GM23338 (cell line): ENCODE data around the gene ALDH1B1. TPM values are rescaled to one million over a fixed set of nuclear protein-coding genes. Genes with fewer than 3 reads are reported as not detected.

Source experiments
- ATAC-seq: fragments of 200-7000 bp; cut with Tn5 transposase; 3 replicates; pipeline ENCODE4 v1.9.1; 2020
- DNase-seq: peaks from one replicate; pipeline ENCODE4 v3.0.0-alpha.2; 2015; ENCODE audit warnings: low spot score
- H2AFZ ChIP-seq: fragments of 200-600 bp; sonication (generic); 2 replicates; pipeline ENCODE4 v1.8.0; 2016; ENCODE audit warnings: antibody characterized with exemption, mild to moderate bottlenecking, moderate library complexity
- H3F3A ChIP-seq: fragments of 200-600 bp; sonication (generic); replicated peaks from 2 replicates; pipeline ENCODE4 v1.8.0; 2017; ENCODE audit warnings: antibody characterized with exemption, mixed run types, low read depth
- H3K27ac ChIP-seq: fragments of 200-600 bp; sonication (generic); 2 replicates; pipeline ENCODE4 v1.6.1; 2016; ENCODE audit warnings: low read depth
- H3K27me3 ChIP-seq: fragments of 200-600 bp; sonication (generic); 2 replicates; pipeline ENCODE4 v1.8.0; 2016; ENCODE audit warnings: mild to moderate bottlenecking, mixed run types, moderate library complexity; ENCODE audit not compliant: insufficient read depth
- H3K36me3 ChIP-seq: fragments of 200-600 bp; sonication (generic); 2 replicates; pipeline ENCODE4 v1.8.0; 2016; ENCODE audit warnings: mild to moderate bottlenecking; ENCODE audit not compliant: insufficient read depth
- H3K4me1 ChIP-seq: fragments of 200-600 bp; sonication (generic); 2 replicates; pipeline ENCODE4 v1.8.0; 2016; ENCODE audit warnings: mild to moderate bottlenecking, moderate library complexity; ENCODE audit not compliant: insufficient read depth
- H3K4me2 ChIP-seq: fragments of 200-600 bp; sonication (generic); 2 replicates; pipeline ENCODE4 v1.7.1; 2017; ENCODE audit warnings: mixed run types
- H3K4me3 ChIP-seq: fragments of 200-600 bp; sonication (generic); 2 replicates; pipeline ENCODE4 v1.6.1; 2016; ENCODE audit warnings: mixed run types
- H3K79me2 ChIP-seq: fragments of 200-600 bp; sonication (generic); replicated peaks from 2 replicates; pipeline ENCODE4 v1.8.0; 2017; ENCODE audit warnings: mild to moderate bottlenecking; ENCODE audit not compliant: insufficient read depth
- H3K9me2 ChIP-seq: fragments of 200-600 bp; sonication (generic); 2 replicates; pipeline ENCODE4 v1.8.0; 2017; ENCODE audit not compliant: insufficient read depth
- H4K20me1 ChIP-seq: fragments of 200-600 bp; sonication (generic); replicated peaks from 2 replicates; pipeline ENCODE4 v1.8.0; 2017; ENCODE audit warnings: mild to moderate bottlenecking; ENCODE audit not compliant: insufficient read depth
- H3K27ac Mint-ChIP-seq: 2 replicates; pipeline ENCODE4 v1.8.0; 2020; ENCODE audit warnings: inconsistent platforms, mild to moderate bottlenecking, moderate library complexity, mixed read lengths
- H3K27me3 Mint-ChIP-seq: 3 replicates; pipeline ENCODE4 v1.8.0; 2022; ENCODE audit warnings: low read depth, mild to moderate bottlenecking, moderate library complexity, mixed read lengths, inconsistent platforms; ENCODE audit not compliant: insufficient read depth, poor library complexity
- H3K36me3 Mint-ChIP-seq: 3 replicates; pipeline ENCODE4 v1.8.0; 2021; ENCODE audit warnings: low read depth, mild to moderate bottlenecking, inconsistent platforms, moderate library complexity, mixed read lengths
- H3K4me1 Mint-ChIP-seq: 3 replicates; pipeline ENCODE4 v1.8.0; 2020; ENCODE audit warnings: mild to moderate bottlenecking, inconsistent platforms, mixed read lengths
- H3K4me3 Mint-ChIP-seq: 3 replicates; pipeline ENCODE4 v1.8.0; 2021; ENCODE audit warnings: moderate library complexity, mild to moderate bottlenecking, inconsistent platforms, mixed read lengths
- H3K9me3 Mint-ChIP-seq: 3 replicates; pipeline ENCODE4 v1.8.0; 2020; ENCODE audit warnings: moderate library complexity, mild to moderate bottlenecking, inconsistent platforms, mixed read lengths
- CREB1 ChIP-seq: fragments of 250-450 bp; sonication (Bioruptor Pico); IDR thresholded peaks from 2 replicates; pipeline ENCODE4 v1.5.0; 2020; ENCODE audit warnings: low read depth, mild to moderate bottlenecking, moderate library complexity
- ETS1 ChIP-seq: IDR thresholded peaks from 2 replicates; pipeline ENCODE4 v1.6.1; 2016; ENCODE audit warnings: antibody characterized with exemption
- EZH2 ChIP-seq: fragments of 200-600 bp; sonication (generic); IDR thresholded peaks from one replicate; pipeline ENCODE4 v1.8.0; 2017; ENCODE audit warnings: antibody characterized with exemption, mild to moderate bottlenecking, low read depth; ENCODE audit not compliant: unreplicated experiment
- JUNB ChIP-seq: IDR thresholded peaks from one replicate; pipeline ENCODE4 v1.6.1; 2016; ENCODE audit warnings: antibody characterized with exemption; ENCODE audit not compliant: unreplicated experiment
- NANOG ChIP-seq: IDR thresholded peaks from 2 replicates; pipeline ENCODE4 v1.6.1; 2016; ENCODE audit warnings: antibody characterized with exemption, borderline replicate concordance
- POLR2AphosphoS5 ChIP-seq: IDR thresholded peaks from 2 replicates; pipeline ENCODE4 v1.6.1; 2016; ENCODE audit warnings: antibody characterized with exemption, low read depth
- REST ChIP-seq: IDR thresholded peaks from one replicate; pipeline ENCODE4 v1.6.1; 2018; ENCODE audit warnings: antibody characterized with exemption; ENCODE audit not compliant: unreplicated experiment
- STAT1 ChIP-seq: IDR thresholded peaks from one replicate; pipeline ENCODE4 v1.6.1; 2016; ENCODE audit warnings: antibody characterized with exemption; ENCODE audit not compliant: unreplicated experiment
- ZNF114 ChIP-seq: fragments of 250-450 bp; sonication (Bioruptor Pico); IDR thresholded peaks from 2 replicates; pipeline ENCODE4 v1.5.0; 2020; ENCODE audit warnings: mild to moderate bottlenecking, moderate library complexity
- ZNF331 ChIP-seq: fragments of 250-450 bp; sonication (Bioruptor Pico); IDR thresholded peaks from 2 replicates; pipeline ENCODE4 v1.5.0; 2020; ENCODE audit warnings: low read depth, mild to moderate bottlenecking, moderate library complexity
- polyA plus RNA-seq: library from polyadenylated mRNA; unstranded; fragments of >200 nt; fragmentation: Nextera tagmentation; extraction: Ambion mirVana; gene quantifications from 2 replicates; pipeline ENCODE4 v1.2.1, GENCODE V29; 2016
- total RNA-seq: library from RNA; depleted of rRNA; stranded (reverse); fragments of >200 nt; shearing (Covaris generic); gene quantifications from 2 replicates; pipeline ENCODE4 v1.2.3, GENCODE V29; 2014
- TF ChIP-seq, protein P1 (sequence below), 2 experiments: fragments of 200-600 bp in 1 of 2; sonication (generic) in 1 of 2; conservative IDR thresholded peaks; 2 replicates each; pipeline versions ENCODE4 v1.5.1 to v1.6.1; 2016 to 2017; ENCODE audit warnings: antibody characterized with exemption in 2 of 2, low read depth in 2 of 2, mild to moderate bottlenecking in 2 of 2, moderate library complexity in 1 of 2

Gene ALDH1B1
- total and polyA plus RNA-seq, 2 experiments from 2014 or later = 37.5 to 74.8 TPM

DNA sequence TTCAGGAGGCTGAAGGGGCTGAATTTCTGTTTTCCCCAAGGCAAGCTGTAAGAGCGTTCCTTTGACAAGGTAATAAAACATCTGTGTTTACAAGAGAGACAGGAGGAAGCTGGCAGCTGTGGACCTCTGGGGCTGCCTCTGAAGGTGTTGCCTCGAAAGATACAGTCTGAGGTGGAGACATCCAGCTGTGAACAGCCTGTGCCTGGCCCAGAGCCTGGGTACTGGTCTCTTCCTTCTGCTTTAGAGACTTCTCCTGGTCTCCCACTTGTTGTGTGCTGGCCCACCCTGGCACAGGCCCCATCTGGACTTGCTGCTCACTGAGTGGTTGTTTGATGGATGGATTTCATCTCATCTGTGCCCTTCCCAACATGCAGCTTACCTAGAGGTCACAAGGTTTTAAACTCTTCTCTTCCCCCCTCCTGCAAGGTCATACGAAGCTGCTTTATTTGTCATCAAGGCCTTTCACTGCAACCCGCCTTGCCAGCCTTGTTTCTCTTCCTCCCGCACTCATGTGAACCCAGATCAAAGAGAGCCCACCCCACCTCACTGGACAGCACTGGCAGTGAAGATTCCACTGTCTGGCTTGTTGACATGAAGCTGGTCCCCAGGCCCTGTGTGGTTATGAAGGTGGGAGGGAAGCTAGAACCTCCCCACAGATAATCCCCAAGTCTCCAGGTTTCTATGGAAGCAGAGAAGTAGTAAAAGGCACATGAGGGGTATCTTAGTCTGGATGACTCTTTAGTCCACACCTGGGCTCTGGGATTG is 35.0 kb upstream of the ALDH1B1 start (continued):
- no peak for TF ChIP-seq REST
- TF ChIP-seq JUNB = no peak
- TF ChIP-seq, protein P1, sequence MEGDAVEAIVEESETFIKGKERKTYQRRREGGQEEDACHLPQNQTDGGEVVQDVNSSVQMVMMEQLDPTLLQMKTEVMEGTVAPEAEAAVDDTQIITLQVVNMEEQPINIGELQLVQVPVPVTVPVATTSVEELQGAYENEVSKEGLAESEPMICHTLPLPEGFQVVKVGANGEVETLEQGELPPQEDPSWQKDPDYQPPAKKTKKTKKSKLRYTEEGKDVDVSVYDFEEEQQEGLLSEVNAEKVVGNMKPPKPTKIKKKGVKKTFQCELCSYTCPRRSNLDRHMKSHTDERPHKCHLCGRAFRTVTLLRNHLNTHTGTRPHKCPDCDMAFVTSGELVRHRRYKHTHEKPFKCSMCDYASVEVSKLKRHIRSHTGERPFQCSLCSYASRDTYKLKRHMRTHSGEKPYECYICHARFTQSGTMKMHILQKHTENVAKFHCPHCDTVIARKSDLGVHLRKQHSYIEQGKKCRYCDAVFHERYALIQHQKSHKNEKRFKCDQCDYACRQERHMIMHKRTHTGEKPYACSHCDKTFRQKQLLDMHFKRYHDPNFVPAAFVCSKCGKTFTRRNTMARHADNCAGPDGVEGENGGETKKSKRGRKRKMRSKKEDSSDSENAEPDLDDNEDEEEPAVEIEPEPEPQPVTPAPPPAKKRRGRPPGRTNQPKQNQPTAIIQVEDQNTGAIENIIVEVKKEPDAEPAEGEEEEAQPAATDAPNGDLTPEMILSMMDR (conservative IDR thresholded peaks at IDR 0.05; ENCODE audit: low read depth in 2 of 2) = no peak

- no peak for DNase-seq
- H3K4me3 Mint-ChIP-seq = no peak overlapping the region
- H3K36me3 Mint-ChIP-seq = no peaks in the 10 kb centered on the region
- H3K4me3 ChIP-seq = no peak overlapping the region
- no peaks in the 10 kb centered on the region for H3F3A ChIP-seq
- H3K27ac ChIP-seq = no peak overlapping the region
- H3K4me2 ChIP-seq = no peak overlapping the region
- peaks cover 6% of the 10 kb centered on the region for H3K27me3 Mint-ChIP-seq
- no peak overlapping the region for H3K27ac Mint-ChIP-seq
- 0 out of 2 replicates have a peak, but pooled peaks cover 7% of the 10 kb centered on the region for H3K4me1 ChIP-seq
- H2AFZ ChIP-seq = no peak overlapping the region
- no peaks in the 10 kb centered on the region for H3K79me2 ChIP-seq
- no peaks in the 10 kb centered on the region for H3K9me3 Mint-ChIP-seq
- no peaks in the 10 kb centered on the region for H3K36me3 ChIP-seq
- no peaks in the 10 kb centered on the region for H4K20me1 ChIP-seq
- no peak for ATAC-seq
- no peaks in the 10 kb centered on the region for H3K27me3 ChIP-seq
- H3K9me2 ChIP-seq = no peaks in the 10 kb centered on the region
- peaks cover 2% of the 10 kb centered on the region for H3K4me1 Mint-ChIP-seq
- TF ChIP-seq NANOG (no peak), ZNF331 (no peak), STAT1 (no peak), JUNB (no peak), REST (no peak), POLR2AphosphoS5 (no peak), CREB1 (CRISPR knock-in tag) (no peak), EZH2 (no peak), ZNF114 (CRISPR knock-in tag) (no peak), ETS1 (no peak)
These were observed 33.9 kb upstream of the ALDH1B1 start for GRCh38 chr9:38358390-38359296.
